Hepatocyte (in vitro differentiated cells): ENCODE measurements around the gene PABPN1L. TPM values are rescaled to one million over a fixed set of nuclear protein-coding genes. Genes with fewer than 3 reads are reported as not detected.

Experiments
- DNase-seq: peaks from one replicate; pipeline ENCODE4 v3.0.0-alpha.2; 2016; ENCODE audit warnings: low spot score
- H2AFZ ChIP-seq: fragments of 200-600 bp; sonication (generic); 2 replicates; pipeline ENCODE4 v1.6.0; 2016; ENCODE audit warnings: antibody characterized with exemption, mild to moderate bottlenecking
- H3K27ac ChIP-seq: fragments of 200-600 bp; sonication (generic); 2 replicates; pipeline ENCODE4 v1.5.1; 2016; ENCODE audit warnings: mild to moderate bottlenecking
- H3K27me3 ChIP-seq: fragments of 200-600 bp; sonication (generic); 2 replicates; pipeline ENCODE4 v1.6.1; 2016
- H3K36me3 ChIP-seq: fragments of 200-600 bp; sonication (generic); replicated peaks from 2 replicates; pipeline ENCODE4 v1.5.1; 2016; ENCODE audit warnings: low read depth; ENCODE audit not compliant: insufficient read depth
- H3K4me1 ChIP-seq: fragments of 200-600 bp; sonication (generic); 2 replicates; pipeline ENCODE4 v1.5.1; 2016; ENCODE audit warnings: mild to moderate bottlenecking, moderate library complexity; ENCODE audit not compliant: insufficient read depth
- H3K4me2 ChIP-seq: fragments of 200-600 bp; sonication (generic); 2 replicates; pipeline ENCODE4 v1.6.0; 2016
- H3K4me3 ChIP-seq: fragments of 200-600 bp; sonication (generic); 2 replicates; pipeline ENCODE4 v1.5.1; 2016; ENCODE audit warnings: mild to moderate bottlenecking
- H3K79me2 ChIP-seq: fragments of 200-600 bp; sonication (generic); 2 replicates; pipeline ENCODE4 v1.6.0; 2017; ENCODE audit warnings: mild to moderate bottlenecking
- H3K9me2 ChIP-seq: fragments of 200-600 bp; sonication (generic); replicated peaks from 2 replicates; pipeline ENCODE4 v1.6.0; 2017; ENCODE audit warnings: mild to moderate bottlenecking; ENCODE audit not compliant: insufficient read depth
- H3K9me3 ChIP-seq: fragments of 200-600 bp; sonication (generic); 2 replicates; pipeline ENCODE4 v1.5.1; 2016; ENCODE audit warnings: low read depth, mild to moderate bottlenecking
- H4K20me1 ChIP-seq: fragments of 200-600 bp; sonication (generic); 2 replicates; pipeline ENCODE4 v1.6.0; 2016; ENCODE audit warnings: mild to moderate bottlenecking; ENCODE audit not compliant: insufficient read depth, poor library complexity, severe bottlenecking
- CTCF ChIP-seq: fragments of 200-600 bp; sonication (generic); IDR thresholded peaks from 2 replicates; pipeline ENCODE4 v1.5.1; 2016; ENCODE audit warnings: antibody characterized with exemption, mild to moderate bottlenecking; ENCODE audit not compliant: poor library complexity
- EZH2 ChIP-seq: fragments of 200-600 bp; sonication (generic); IDR thresholded peaks from 2 replicates; pipeline ENCODE4 v1.6.1; 2016; ENCODE audit warnings: antibody characterized with exemption, mild to moderate bottlenecking, borderline replicate concordance
- EZH2phosphoT487 ChIP-seq: fragments of 200-600 bp; sonication (generic); IDR thresholded peaks from one replicate; pipeline ENCODE4 v1.6.1; 2018; ENCODE audit warnings: antibody characterized with exemption, mild to moderate bottlenecking, low read depth, moderate library complexity; ENCODE audit not compliant: unreplicated experiment, severe bottlenecking
- WGBS: methylation state at CpG from one replicate; pipeline ENCODE4 v1.1.6; 2016; ENCODE audit warnings: low lambda C conversion rate; ENCODE audit errors: missing lambda C conversion rate; 5-methylcytosine and 5-hydroxymethylcytosine counted together
- polyA plus RNA-seq: library from polyadenylated mRNA; unstranded; fragments of >200 nt; fragmentation: Nextera tagmentation; extraction: Ambion mirVana; gene quantifications from 2 replicates; pipeline ENCODE4 v1.2.1, GENCODE V29; 2016
- total RNA-seq: library from RNA; depleted of rRNA; stranded (reverse); fragments of >200 nt; gene quantifications from 2 replicates; pipeline ENCODE4 v1.2.3, GENCODE V29; 2014

The PABPN1L gene
- total and polyA plus RNA-seq, 2 experiments from 2014 or later: not detected

DNA sequence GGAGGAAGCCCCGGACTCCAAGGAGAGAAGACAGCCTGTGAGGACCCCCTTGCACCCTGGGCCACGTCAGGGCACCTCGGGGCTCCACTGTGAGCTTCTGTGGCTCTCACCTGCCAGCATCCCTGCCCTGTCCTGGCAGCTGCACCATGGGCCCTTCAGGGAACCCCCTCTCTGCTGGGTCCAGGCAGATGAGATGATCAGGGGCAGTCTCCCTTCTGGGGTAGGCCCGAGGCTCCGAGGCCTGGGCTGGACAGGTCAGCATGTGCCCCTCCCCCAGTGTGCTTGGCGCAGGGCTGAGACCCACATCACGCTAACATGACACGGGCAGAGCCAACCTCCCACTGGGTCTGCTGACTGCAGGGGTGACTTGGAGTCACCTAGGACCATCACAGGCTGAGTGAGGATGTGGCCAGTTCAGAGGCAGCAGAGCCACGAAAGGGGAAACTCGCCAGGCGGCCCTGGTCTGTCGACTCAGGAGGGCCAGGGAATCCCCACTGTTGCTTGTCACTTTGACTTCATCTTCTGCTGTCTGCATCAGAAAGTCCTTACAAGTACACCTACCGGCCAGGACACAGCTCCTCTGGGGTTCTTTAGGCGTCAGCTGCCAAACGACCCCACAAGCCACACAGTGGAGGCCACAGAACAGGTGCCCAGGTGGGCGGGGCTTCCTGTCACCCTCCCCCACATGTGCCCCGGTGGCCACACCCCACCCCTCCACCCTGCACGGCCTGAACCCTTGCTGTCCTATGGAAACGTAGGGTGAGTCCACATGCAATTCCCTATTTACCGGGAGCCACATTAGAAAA lies 12.0 kb downstream of the PABPN1L start:
- Histone ChIP-seq H3K27me3 (no peaks in the 10 kb centered on the region), H3K36me3 (no peaks in the 10 kb centered on the region), H3K4me3 (no peak overlapping the region), H2AFZ (no peak overlapping the region), H3K9me3 (no peaks in the 10 kb centered on the region), H3K4me2 (no peak overlapping the region), H4K20me1 (peaks cover 3% of the 10 kb centered on the region), H3K79me2 (peaks cover 27% of the 10 kb centered on the region), H3K9me2 (no peaks in the 10 kb centered on the region), H3K27ac (no peak overlapping the region), H3K4me1 (peaks cover 11% of the 10 kb centered on the region)
- TF ChIP-seq EZH2: no peak
- DNase-seq: no peak
- 87% methylated on average over 18 of the region's 20 CpGs for WGBS

DNA sequence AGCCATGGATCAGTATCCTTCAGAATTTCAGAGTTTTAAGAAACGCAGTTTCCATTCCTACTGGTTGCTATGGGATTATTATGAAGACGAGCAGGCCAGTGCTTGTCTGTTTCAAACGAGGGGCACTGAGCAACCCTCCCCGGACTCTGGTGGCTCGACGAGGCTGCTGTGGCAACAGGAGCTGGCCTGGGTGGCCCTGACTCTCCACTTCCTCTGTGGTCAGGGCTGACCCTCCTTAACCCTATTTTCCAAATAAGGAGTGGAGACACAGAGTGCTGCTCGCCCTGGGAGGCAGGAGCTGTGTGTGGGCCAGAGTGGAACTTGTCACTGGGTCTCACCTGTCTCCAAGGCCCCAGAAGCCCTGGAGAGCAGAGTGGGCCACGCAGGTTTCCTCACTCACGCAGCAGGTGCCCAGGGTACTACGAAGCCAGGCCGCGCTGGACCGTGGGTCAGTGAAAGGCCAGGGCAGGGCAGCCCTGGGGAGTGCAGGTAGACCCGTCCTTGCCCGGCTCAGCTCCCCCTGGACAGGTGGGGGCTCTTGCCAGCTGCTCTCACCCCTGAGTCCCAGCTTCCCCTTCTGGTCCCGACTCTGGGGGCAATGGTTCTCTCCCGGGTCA lies 13.0 kb downstream of the PABPN1L start:
- Histone ChIP-seq H3K9me3 (no peaks in the 10 kb centered on the region), H3K4me3 (no peak overlapping the region), H3K79me2 (peaks cover 20% of the 10 kb centered on the region), H3K36me3 (no peaks in the 10 kb centered on the region), H3K4me1 (peaks cover 10% of the 10 kb centered on the region), H3K27me3 (no peaks in the 10 kb centered on the region), H3K9me2 (no peaks in the 10 kb centered on the region), H2AFZ (no peak overlapping the region), H4K20me1 (peaks cover 3% of the 10 kb centered on the region), H3K4me2 (no peak overlapping the region), H3K27ac (no peak overlapping the region)
- TF ChIP-seq CTCF (no peak), EZH2phosphoT487 (no peak), EZH2 (no peak)
- no peak for DNase-seq
- WGBS: 93% methylated on average over 17 of the region's 17 CpGs

GRCh38 chr16:88851616-88852015 lies 14.8 kb downstream of the PABPN1L start:
- Histone ChIP-seq H3K9me2 (no peaks in the 10 kb centered on the region), H4K20me1 (peaks cover 3% of the 10 kb centered on the region), H3K9me3 (no peaks in the 10 kb centered on the region), H3K27ac (no peak overlapping the region), H2AFZ (no peak overlapping the region), H3K79me2 (peaks cover 11% of the 10 kb centered on the region), H3K4me3 (no peak overlapping the region), H3K4me1 (peaks cover 5% of the 10 kb centered on the region), H3K36me3 (no peaks in the 10 kb centered on the region), H3K4me2 (no peak overlapping the region), H3K27me3 (no peaks in the 10 kb centered on the region)
- 93% methylated on average over 19 of the region's 19 CpGs for WGBS
- no peak for DNase-seq
- TF ChIP-seq EZH2phosphoT487 (no peak), CTCF (no peak), EZH2 (no peak)

DNA sequence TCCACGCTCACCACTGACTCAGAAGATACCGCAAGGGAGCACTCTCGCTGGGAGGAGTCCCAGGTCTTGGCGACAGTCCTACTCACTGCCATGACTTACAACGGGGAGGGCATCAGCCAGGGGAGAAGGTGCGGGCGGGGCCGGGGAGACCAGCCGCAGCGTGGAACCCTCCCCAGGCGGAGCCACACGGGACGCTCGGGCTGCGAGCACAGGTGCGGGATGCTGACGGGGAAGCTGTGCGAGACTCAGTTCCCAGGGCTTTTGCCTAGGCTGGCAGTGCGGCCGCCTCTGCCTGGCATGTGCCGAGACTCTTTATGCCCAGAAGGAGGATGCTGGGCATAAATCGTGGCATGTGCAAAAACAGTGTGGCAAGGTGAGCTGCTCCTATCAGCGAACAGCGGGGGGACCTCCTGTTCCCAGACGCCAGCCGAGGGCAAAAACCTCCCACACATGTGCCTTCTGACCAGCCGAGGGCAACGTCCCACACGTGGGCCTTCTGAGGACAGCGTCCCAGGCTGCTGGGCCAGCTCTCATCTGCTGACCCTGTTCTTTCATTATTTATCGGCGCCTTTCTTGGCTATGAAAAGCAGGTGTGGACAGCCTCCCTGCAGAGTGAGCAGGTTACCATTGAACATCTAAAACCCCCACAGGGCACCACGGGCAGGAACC lies 15.8 kb downstream of the PABPN1L start:
- H3K9me2 ChIP-seq: no peaks in the 10 kb centered on the region
- WGBS: 97% methylated on average over 33 of the region's 33 CpGs
- H3K79me2 ChIP-seq: peaks cover 4% of the 10 kb centered on the region
- TF ChIP-seq EZH2 (no peak), EZH2phosphoT487 (no peak), CTCF (no peak)
- H2AFZ ChIP-seq: no peak overlapping the region
- no peak overlapping the region for H3K27ac ChIP-seq
- DNase-seq: no peak
- no peaks in the 10 kb centered on the region for H3K27me3 ChIP-seq
- H3K9me3 ChIP-seq: no peaks in the 10 kb centered on the region
- H4K20me1 ChIP-seq: peaks cover 1% of the 10 kb centered on the region
- H3K4me2 ChIP-seq: no peak overlapping the region
- no peaks in the 10 kb centered on the region for H3K36me3 ChIP-seq
- H3K4me1 ChIP-seq: peaks cover 2% of the 10 kb centered on the region
- no peak overlapping the region for H3K4me3 ChIP-seq
